Activated CD8-positive, alpha-beta T cell treated with anti-CD3 and anti-CD28 coated beads for 36 hours (primary cell): ENCODE measurements around the gene SEPTIN10. TPM values are rescaled to one million over a fixed set of nuclear protein-coding genes. Genes with fewer than 3 reads are reported as not detected.

ENCODE experiments used
- ATAC-seq: fragments of 200-7000 bp; cut with Tn5 transposase; one replicate; pipeline ENCODE4 v1.10.0; 2021; ENCODE audit warnings: mild to moderate bottlenecking, moderate library complexity
- CTCF ChIA-PET: fragments of 350-600 bp; sonication (Branson Sonifier 250); formaldehyde crosslinking; loops from one replicate; lab custom pipeline; 2021; ENCODE audit warnings: antibody characterized with exemption; lab: Charles Lee
- POLR2A ChIA-PET: fragments of 350-600 bp; sonication (Branson Sonifier 250); formaldehyde crosslinking; loops from one replicate; lab custom pipeline; 2021; ENCODE audit warnings: antibody characterized with exemption; lab: Charles Lee
- DNase-seq: peaks from one replicate; pipeline ENCODE4 v3.0.0-alpha.2; 2020
- H3K27ac Mint-ChIP-seq: one replicate; pipeline ENCODE4 v1.8.0; 2021; ENCODE audit warnings: mild to moderate bottlenecking, mixed read lengths
- H3K27me3 Mint-ChIP-seq: one replicate; pipeline ENCODE4 v1.8.0; 2021; ENCODE audit warnings: mixed read lengths
- H3K36me3 Mint-ChIP-seq: one replicate; pipeline ENCODE4 v1.8.0; 2021; ENCODE audit warnings: low read depth, mixed read lengths
- H3K4me1 Mint-ChIP-seq: one replicate; pipeline ENCODE4 v1.8.0; 2021; ENCODE audit warnings: low read depth, mixed read lengths
- H3K4me3 Mint-ChIP-seq: one replicate; pipeline ENCODE4 v1.8.0; 2021; ENCODE audit warnings: mild to moderate bottlenecking, moderate library complexity, mixed read lengths
- H3K9me3 Mint-ChIP-seq: one replicate; pipeline ENCODE4 v1.8.0; 2021; ENCODE audit warnings: mixed read lengths
- intact Hi-C: fragments of 100-400 bp; cut with micrococcal nuclease; formaldehyde crosslinking; loops from one replicate; pipeline ENCODE4 v1.10.0; 2022
- total RNA-seq, 2 experiments: library from RNA; stranded (reverse); gene quantifications; one replicate each; pipeline ENCODE4 v1.2.3, GENCODE V29; 2021
- TF ChIP-seq, protein P1 (sequence below): fragments of 200-600 bp; IDR thresholded peaks from one replicate; pipeline ENCODE4 v1.8.0; 2022; ENCODE audit warnings: antibody characterized with exemption, mild to moderate bottlenecking

The SEPTIN10 gene
- total RNA-seq, result under 1 TPM; 0.49 to 0.86 TPM

DNA sequence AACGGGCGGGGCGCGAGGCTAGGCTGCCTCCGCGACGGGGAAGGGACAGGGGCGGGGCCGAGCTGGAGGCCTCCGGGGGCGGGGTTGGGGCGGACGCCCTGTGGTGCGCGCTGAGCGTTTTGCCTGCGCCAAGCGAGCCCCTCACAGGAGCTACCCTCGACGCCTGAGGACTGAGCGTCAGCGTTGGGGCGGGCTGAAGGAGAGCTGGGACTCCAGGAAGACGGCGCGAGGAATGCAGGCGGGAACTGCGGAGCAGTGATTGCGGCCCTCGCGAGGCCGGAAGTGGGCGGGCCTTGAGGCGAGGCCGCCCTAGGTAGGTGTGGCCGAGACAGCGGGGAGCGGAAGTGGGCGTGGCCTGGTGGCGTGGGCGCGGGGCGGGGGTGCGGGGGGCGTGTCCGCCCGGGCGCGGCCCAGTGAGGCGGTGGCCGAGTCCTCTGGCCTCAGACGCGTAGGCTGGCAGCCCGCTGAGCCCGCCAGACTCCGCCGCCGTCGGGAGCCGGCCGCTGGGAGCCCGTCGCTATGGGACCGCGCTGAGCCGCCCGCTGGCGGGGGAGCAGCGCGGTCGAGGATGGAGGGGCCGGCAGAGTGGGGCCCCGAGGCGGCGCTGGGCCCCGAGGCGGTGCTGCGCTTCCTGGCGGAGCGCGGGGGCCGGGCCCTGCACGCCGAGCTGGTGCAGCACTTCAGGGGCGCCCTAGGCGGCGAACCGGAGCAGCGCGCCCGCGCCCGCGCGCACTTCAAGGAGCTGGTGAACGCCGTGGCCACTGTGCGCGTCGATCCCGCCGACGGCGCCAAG is at the start of gene SEPTIN10, which contains the start of gene SOWAHC:
SEPTIN10 (minus strand) TSS at position 45 of the 793 bp plus-strand sequence. CDS start 139 bp downstream, outside the sequence.
SOWAHC (plus strand) TSS at position 443 of the 793 bp plus-strand sequence; CDS start at position 569, 126 bp downstream.
- TF ChIP-seq, protein P1, sequence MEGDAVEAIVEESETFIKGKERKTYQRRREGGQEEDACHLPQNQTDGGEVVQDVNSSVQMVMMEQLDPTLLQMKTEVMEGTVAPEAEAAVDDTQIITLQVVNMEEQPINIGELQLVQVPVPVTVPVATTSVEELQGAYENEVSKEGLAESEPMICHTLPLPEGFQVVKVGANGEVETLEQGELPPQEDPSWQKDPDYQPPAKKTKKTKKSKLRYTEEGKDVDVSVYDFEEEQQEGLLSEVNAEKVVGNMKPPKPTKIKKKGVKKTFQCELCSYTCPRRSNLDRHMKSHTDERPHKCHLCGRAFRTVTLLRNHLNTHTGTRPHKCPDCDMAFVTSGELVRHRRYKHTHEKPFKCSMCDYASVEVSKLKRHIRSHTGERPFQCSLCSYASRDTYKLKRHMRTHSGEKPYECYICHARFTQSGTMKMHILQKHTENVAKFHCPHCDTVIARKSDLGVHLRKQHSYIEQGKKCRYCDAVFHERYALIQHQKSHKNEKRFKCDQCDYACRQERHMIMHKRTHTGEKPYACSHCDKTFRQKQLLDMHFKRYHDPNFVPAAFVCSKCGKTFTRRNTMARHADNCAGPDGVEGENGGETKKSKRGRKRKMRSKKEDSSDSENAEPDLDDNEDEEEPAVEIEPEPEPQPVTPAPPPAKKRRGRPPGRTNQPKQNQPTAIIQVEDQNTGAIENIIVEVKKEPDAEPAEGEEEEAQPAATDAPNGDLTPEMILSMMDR, result no peak
- intact Hi-C loops, result no loop called here
- H3K36me3 Mint-ChIP-seq, result peaks cover 2% of the 10 kb centered on the region
- peaks cover 14% of the 10 kb centered on the region for H3K4me1 Mint-ChIP-seq
- peaks cover 65% of the 10 kb centered on the region for H3K27me3 Mint-ChIP-seq
- peak; percentile 81 for DNase-seq
- POLR2A ChIA-PET, result no interaction called here
- ATAC-seq, result peak; percentile 94
- peaks cover 6% of the 10 kb centered on the region for H3K9me3 Mint-ChIP-seq
- peak within 1 kb of the TSS; percentile 38 for H3K27ac Mint-ChIP-seq
- H3K4me3 Mint-ChIP-seq, result peak within 1 kb of the TSS; percentile 79
- CTCF ChIA-PET, result no interaction called here

DNA sequence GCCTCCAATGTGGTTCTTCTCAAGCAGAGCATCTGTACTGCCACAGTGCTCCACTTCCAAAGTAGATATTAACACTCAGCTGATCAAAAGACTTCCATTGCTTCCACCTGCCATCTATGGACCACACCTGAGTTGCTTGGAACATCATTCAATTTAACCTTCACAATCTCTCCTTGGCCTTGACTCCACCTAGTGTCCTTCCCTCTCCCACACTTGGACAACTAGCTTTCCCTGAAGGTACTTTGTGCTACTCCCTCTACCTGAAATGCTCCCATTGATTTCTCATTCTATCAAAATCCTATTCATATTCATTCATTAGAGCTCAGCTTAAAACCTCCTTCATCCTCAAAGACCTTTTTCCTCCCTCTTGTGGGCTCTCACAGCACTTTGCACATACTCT is 49.1 kb upstream of the SEPTIN10 start:
- DNase-seq (no peak), ATAC-seq (no peak)
- H3K9me3 Mint-ChIP-seq, result no peaks in the 10 kb centered on the region
- no peak overlapping the region for H3K4me3 Mint-ChIP-seq
- intact Hi-C loops, result no loop called here
- TF ChIP-seq, protein P1, result no peak
- CTCF ChIA-PET, result interaction anchor here (0.6 to 1.1 kb wide), 2 partner anchors 115 to 117 kb away, joined by 3 to 5 read pairs; no protein-coding TSS in a partner anchor
- H3K27me3 Mint-ChIP-seq, result peaks cover 3% of the 10 kb centered on the region
- H3K27ac Mint-ChIP-seq, result no peak overlapping the region
- H3K4me1 Mint-ChIP-seq, result no peaks in the 10 kb centered on the region
- H3K36me3 Mint-ChIP-seq, result no peaks in the 10 kb centered on the region
- POLR2A ChIA-PET, result no interaction called here

DNA sequence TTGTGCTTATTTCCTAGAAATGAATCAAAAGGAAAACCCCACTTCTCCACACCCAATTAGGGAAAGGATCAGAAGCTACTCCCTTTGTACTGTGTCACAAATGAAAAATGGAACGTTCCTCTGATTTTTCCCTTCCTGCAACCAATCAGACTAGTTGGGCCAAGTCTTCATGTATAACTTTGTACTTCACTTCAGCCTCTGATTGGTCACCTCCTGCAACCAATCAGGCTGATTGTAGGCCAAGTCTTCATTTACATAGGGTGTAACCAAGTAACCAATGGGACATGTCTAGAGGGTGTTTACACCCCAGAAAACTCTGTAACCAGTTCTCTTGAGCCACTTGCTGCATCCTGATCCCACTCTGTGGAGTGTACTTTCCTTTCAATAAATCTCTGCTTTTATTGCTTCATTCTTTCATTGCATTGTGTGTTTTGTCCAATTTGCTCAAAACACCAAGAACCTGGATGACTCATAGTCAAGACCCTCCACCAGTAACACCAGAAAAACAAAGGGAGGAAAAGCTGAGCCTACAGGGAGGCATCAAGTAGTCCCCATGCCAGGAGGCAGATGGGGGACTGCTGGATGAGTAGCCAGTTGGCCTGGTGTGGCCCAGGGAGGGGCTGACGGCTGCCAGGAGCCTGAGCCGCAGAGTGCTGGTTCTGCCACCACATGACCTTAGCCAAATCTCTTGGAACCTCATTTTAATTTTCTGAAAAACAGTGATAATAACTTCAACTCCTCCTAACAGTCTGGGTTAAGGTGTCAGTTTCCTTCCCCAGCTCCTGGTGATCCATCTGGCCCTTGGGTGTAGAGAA is 46.5 kb upstream of the SEPTIN10 start:
- Mint-ChIP-seq H3K36me3 (no peaks in the 10 kb centered on the region), H3K27me3 (peaks cover 3% of the 10 kb centered on the region), H3K4me3 (no peak overlapping the region), H3K9me3 (no peaks in the 10 kb centered on the region), H3K27ac (no peak overlapping the region), H3K4me1 (no peaks in the 10 kb centered on the region)
- TF ChIP-seq, protein P1, result no peak
- ChIA-PET POLR2A (no interaction called here), CTCF (interaction anchor here (1.2 kb wide), 1 partner anchor 114 kb away, joined by 6 read pairs; no protein-coding TSS in a partner anchor)
- DNase-seq (no peak), ATAC-seq (no peak)
- intact Hi-C loops, result no loop called here

DNA sequence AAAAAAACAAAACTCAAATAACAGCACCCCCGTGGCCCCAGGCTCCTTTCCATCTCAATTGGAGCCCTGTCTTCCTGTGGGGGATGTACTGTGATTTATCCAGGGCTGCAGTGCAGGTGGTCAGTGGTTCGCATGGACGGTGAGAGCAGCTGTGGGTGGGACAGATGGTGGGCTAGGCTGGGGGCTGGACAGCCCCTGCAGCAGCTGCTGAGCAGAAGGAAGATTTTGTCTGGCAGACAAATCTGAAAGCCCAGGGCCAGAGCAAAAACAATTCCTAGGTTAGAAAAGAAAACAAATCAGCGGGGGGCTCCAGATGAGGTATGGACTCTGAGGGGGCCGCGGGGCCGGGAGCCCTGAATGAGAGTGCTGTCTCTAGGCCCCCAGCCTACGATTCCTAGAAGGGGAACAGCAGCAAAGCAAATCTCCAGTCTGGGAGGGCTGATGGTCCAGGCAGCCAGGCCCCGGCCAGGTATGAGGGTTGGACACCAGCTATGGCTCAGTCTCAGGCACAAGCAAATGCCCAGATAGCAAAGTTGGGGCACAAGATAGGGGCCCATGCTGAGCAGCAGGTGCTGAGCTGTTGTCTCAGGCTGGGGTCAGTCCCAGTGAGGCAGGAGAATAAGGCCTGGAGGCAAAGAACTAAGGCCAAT is 45.8 kb upstream of the SEPTIN10 start:
- H3K4me3 Mint-ChIP-seq, result no peak overlapping the region
- H3K4me1 Mint-ChIP-seq, result no peaks in the 10 kb centered on the region
- ChIA-PET POLR2A (no interaction called here), CTCF (no interaction called here)
- intact Hi-C loops, result no loop called here
- no peak for ATAC-seq
- no peaks in the 10 kb centered on the region for H3K9me3 Mint-ChIP-seq
- no peak for DNase-seq
- no peak overlapping the region for H3K27ac Mint-ChIP-seq
- no peaks in the 10 kb centered on the region for H3K36me3 Mint-ChIP-seq
- TF ChIP-seq, protein P1, result no peak
- H3K27me3 Mint-ChIP-seq, result peaks cover 3% of the 10 kb centered on the region
